PFSK-1 (cell line): ENCODE measurements around the gene VOPP1.

Source experiments
- FOXP2 ChIP-seq: optimal IDR thresholded peaks from 2 replicates; pipeline ENCODE3; 2011; ENCODE audit warnings: borderline replicate concordance, control low read depth, inconsistent platforms; ENCODE audit not compliant: insufficient read depth; ENCODE audit errors: extremely low read length, extremely low read depth
- POLR2AphosphoS5 ChIP-seq: IDR thresholded peaks from 2 replicates; pipeline ENCODE4 v1.6.1; 2012; ENCODE audit warnings: low read depth, mild to moderate bottlenecking, control low read depth, low read length, moderate library complexity
- SIN3A ChIP-seq: IDR thresholded peaks from 2 replicates; pipeline ENCODE4 v1.6.1; 2012; ENCODE audit warnings: mild to moderate bottlenecking, low read length, moderate library complexity, borderline replicate concordance; ENCODE audit not compliant: insufficient read depth
- TAF1 ChIP-seq: IDR thresholded peaks from 2 replicates; pipeline ENCODE4 v1.6.1; 2012; ENCODE audit warnings: low read length, control low read depth, borderline replicate concordance; ENCODE audit not compliant: insufficient read depth
- TF ChIP-seq, protein P1 (sequence below), 2 experiments: IDR thresholded peaks; 2 replicates each; pipeline versions ENCODE4 v1.6.1 to v1.8.0; 2011 to 2012; ENCODE audit warnings: low read depth in 2 of 2, low read length in 2 of 2, control low read depth in 1 of 2, inconsistent platforms in 1 of 2, mild to moderate bottlenecking in 1 of 2, moderate library complexity in 1 of 2; ENCODE audit not compliant: insufficient read depth in 1 of 2

Gene VOPP1

DNA sequence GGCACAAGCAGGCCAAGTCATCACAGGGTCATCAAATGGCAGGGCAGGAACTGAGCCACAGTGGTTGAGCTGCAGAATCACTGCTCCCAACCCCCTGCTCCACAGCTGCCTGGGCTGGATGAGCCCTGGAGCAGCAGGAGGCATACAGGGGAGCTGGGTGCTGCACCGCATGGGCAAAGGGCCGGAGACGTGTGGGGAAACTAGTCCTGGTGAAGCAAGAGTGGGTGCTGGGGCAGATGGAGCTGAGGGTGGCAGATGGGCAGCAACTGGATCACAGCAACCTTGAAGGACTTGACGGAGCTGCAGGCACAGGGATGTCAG is 16.0 kb upstream of the VOPP1 start:
- no peak for TF ChIP-seq FOXP2
- TF ChIP-seq, protein P1, sequence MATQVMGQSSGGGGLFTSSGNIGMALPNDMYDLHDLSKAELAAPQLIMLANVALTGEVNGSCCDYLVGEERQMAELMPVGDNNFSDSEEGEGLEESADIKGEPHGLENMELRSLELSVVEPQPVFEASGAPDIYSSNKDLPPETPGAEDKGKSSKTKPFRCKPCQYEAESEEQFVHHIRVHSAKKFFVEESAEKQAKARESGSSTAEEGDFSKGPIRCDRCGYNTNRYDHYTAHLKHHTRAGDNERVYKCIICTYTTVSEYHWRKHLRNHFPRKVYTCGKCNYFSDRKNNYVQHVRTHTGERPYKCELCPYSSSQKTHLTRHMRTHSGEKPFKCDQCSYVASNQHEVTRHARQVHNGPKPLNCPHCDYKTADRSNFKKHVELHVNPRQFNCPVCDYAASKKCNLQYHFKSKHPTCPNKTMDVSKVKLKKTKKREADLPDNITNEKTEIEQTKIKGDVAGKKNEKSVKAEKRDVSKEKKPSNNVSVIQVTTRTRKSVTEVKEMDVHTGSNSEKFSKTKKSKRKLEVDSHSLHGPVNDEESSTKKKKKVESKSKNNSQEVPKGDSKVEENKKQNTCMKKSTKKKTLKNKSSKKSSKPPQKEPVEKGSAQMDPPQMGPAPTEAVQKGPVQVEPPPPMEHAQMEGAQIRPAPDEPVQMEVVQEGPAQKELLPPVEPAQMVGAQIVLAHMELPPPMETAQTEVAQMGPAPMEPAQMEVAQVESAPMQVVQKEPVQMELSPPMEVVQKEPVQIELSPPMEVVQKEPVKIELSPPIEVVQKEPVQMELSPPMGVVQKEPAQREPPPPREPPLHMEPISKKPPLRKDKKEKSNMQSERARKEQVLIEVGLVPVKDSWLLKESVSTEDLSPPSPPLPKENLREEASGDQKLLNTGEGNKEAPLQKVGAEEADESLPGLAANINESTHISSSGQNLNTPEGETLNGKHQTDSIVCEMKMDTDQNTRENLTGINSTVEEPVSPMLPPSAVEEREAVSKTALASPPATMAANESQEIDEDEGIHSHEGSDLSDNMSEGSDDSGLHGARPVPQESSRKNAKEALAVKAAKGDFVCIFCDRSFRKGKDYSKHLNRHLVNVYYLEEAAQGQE (IDR thresholded peaks at IDR 0.05; ENCODE audit: insufficient read depth in 1 of 2, low read depth in 2 of 2, low read length in 2 of 2), result no peak
- TF ChIP-seq SIN3A, result no peak
- no peak for TF ChIP-seq POLR2AphosphoS5
- no peak for TF ChIP-seq TAF1

DNA sequence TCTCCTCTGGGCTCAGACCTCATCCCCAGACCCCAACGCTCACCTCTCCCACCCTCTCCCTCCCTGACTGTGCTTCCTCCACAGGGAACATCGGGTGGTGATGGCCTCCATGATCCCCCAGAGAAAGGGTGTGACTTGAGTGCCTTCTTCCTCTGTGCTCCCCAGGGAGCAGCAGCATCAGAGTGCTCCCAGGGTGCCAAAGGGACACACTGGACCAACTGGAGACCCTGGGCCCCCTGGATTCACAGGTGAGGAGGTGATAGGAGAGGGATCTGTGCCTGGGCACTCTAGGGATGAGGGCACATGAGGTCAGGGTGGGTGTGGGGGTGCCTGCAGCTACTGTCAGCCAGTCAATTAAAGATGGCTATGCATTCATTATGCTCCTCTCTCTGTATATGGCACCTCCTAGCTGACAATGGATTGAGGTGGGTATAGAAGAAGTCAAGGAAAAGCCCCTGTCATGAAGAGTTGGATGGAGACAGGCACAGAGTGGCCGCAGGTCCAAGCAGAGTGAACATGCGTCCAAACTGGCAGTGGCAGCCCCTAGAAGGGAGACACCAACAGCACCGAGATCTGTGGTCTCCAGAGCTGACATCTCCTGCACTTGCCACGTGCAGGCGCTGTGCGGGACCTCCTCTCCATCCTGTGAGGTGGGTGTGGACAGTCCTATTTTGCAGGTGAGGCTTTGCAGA is 15.5 kb upstream of the VOPP1 start:
- TF ChIP-seq FOXP2, result no peak

DNA sequence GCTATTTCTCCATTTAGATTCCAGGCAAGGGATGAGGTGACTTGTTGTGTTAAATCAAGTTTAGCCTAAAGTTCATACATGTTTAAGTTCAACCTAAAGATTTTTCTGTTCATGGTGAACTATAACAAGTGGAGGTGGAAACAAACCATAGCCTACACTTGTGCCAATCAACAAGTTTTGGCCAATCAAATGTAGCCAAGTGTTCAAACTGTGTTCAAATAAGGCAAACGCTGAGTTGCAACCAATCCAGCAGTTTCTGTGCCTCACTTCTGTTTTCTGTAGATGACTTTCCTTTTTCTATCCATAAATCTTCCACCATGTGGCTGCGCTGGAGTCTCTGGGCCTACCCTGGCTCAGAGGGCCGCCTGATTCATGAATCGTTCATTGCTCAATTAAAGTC is 4.5 kb upstream of the VOPP1 start:
- TF ChIP-seq FOXP2, result no peak
- TF ChIP-seq TAF1, result no peak
- TF ChIP-seq POLR2AphosphoS5, result no peak
- TF ChIP-seq SIN3A, result no peak

DNA sequence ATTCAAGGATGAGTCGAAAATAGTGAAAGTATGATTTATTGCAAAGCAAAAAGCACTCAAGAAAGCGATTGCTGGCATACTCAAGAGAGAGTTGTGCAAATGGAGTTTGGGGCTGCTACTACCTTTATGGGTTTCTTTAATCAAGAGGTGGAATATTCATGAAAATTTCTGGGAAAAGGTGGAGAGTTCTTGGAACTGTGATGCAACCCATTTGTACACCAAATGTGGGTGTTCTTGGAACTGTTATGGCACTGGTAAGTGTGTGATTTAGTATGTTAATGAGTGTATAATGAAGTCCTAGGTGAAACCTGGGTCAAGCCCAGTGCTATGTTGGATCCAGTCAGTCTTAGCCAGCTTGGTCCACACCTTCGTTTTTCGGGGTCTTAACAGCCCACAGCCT is 3.4 kb upstream of the VOPP1 start:
- TF ChIP-seq, protein P1 (IDR thresholded peaks at IDR 0.05; ENCODE audit: insufficient read depth in 1 of 2, low read depth in 2 of 2, low read length in 2 of 2), result no peak
- no peak for TF ChIP-seq POLR2AphosphoS5
- TF ChIP-seq SIN3A, result no peak
- no peak for TF ChIP-seq TAF1
- TF ChIP-seq FOXP2, result no peak

DNA sequence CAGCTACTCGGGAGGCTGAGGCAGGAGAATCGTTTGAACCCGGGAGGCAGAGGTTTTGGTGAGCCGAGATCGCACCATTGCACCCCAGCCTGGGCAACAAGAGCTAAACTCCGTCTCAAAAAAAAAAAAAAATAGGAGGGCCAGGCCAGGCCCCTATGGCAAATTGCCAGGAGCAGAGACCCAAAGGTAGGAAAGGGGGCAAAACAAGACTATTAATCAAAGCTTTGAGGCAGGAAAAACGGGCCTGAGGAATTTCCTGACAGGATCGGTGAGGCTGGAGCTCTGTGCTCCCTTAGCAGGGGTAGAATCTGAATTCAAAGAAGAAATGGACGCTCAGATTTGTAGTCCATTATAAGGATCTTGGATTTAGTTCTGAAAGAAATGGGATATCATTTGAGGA is 2.8 kb upstream of the VOPP1 start:
- TF ChIP-seq TAF1 (no peak), POLR2AphosphoS5 (no peak), SIN3A (no peak), FOXP2 (no peak)
- TF ChIP-seq, protein P1 (IDR thresholded peaks at IDR 0.05; ENCODE audit: insufficient read depth in 1 of 2, low read depth in 2 of 2, low read length in 2 of 2), result no peak

DNA sequence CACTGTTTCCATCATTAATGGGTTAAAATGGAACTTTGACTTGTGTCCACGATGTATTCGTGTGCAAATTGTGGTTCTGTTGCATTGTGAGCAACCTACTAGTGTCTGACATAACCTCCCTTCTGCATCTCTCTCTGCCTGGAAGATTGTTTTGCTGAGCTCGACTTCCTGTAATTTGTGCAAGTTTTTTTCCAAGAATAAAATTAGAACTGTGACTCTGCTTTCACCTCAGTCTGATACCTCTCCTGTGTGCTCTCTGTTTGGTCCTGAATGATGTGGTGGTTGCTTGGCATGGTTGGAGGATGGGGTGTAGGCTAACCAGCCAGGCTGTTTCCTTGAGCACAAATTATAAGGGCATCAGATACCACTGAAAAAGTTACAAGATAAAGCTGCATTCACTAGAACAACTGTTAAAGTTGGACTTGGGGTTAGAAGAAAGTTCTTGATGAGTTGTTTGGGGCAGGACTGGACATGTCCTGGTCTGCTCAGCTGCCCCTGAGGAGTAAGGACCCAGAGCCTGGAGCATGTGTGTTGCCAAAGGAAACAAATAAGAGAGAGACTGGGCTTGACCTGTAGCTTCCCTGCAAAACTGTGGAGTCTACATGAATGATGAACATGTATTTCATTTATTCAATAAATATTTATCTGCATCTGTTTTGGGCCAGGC is 1.9 kb upstream of the VOPP1 start:
- TF ChIP-seq TAF1 (no peak), POLR2AphosphoS5 (no peak), SIN3A (no peak), FOXP2 (no peak)
- TF ChIP-seq, protein P1 (IDR thresholded peaks at IDR 0.05; ENCODE audit: insufficient read depth in 1 of 2, low read depth in 2 of 2, low read length in 2 of 2), result no peak
